Measurements from ENCODE around the gene DLL3. TPM values are rescaled to one million over a fixed set of nuclear protein-coding genes. Genes with fewer than 3 reads are reported as not detected.
"Not testable (repeated sequence)": the region's sequence is repeated elsewhere in the genome, so short reads cannot be mapped to it uniquely, and the experiment has no call there.

DLL3 gene, protein sequence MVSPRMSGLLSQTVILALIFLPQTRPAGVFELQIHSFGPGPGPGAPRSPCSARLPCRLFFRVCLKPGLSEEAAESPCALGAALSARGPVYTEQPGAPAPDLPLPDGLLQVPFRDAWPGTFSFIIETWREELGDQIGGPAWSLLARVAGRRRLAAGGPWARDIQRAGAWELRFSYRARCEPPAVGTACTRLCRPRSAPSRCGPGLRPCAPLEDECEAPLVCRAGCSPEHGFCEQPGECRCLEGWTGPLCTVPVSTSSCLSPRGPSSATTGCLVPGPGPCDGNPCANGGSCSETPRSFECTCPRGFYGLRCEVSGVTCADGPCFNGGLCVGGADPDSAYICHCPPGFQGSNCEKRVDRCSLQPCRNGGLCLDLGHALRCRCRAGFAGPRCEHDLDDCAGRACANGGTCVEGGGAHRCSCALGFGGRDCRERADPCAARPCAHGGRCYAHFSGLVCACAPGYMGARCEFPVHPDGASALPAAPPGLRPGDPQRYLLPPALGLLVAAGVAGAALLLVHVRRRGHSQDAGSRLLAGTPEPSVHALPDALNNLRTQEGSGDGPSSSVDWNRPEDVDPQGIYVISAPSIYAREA
- polyA plus RNA-seq (ENCODE audit: insufficient read length in 10 of 10): under 1 TPM in 9 of 10 donors, not detected in 1; 0.07 to 0.30 (median 0.15) TPM
- long read RNA-seq, donor 1: 0 reads
- long read RNA-seq, donor 2: 0 reads
- long read RNA-seq, donor 3: 0 reads
- long read RNA-seq, donor 4: 0 reads
- long read RNA-seq, donor 5: 0 reads
- long read RNA-seq, donor 6: 0 reads
- long read RNA-seq, donor 7: 0 reads
- long read RNA-seq, donor 8: 0 reads
- long read RNA-seq, donor 9: 0 reads

DNA sequence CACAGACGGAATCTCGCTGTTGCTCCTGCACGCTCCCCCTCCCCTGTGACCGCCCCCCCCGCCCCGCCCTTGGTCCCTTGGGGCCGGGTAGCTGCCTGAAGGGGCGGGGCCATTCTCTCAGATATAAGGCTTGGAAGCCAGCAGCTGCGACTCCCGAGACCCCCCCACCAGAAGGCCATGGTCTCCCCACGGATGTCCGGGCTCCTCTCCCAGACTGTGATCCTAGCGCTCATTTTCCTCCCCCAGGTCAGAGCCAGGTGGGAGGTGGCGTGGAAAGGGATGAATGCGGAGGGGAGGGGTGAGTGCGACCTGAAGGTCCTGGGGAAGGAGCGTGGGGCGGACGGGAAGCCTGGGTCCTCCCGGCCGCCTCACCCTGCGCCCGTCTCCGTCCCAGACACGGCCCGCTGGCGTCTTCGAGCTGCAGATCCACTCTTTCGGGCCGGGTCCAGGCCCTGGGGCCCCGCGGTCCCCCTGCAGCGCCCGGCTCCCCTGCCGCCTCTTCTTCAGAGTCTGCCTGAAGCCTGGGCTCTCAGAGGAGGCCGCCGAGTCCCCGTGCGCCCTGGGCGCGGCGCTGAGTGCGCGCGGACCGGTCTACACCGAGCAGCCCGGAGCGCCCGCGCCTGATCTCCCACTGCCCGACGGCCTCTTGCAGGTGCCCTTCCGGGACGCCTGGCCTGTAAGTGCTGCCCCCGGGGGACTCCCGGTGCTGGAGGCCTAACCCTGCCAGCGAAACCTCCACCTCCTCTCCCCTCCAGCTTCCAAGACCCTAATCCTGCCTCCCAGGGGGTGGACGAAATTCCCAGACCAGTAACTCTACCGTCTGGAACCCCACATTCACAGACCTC lies at the start of gene DLL3:
Gene DLL3, plus strand, starts transcription at position 150 of the 845 bp plus-strand sequence. Its CDS starts 28 bp downstream, at position 178.
- DNase-seq: peak in 1 of 3 donors; percentile 27

DNA sequence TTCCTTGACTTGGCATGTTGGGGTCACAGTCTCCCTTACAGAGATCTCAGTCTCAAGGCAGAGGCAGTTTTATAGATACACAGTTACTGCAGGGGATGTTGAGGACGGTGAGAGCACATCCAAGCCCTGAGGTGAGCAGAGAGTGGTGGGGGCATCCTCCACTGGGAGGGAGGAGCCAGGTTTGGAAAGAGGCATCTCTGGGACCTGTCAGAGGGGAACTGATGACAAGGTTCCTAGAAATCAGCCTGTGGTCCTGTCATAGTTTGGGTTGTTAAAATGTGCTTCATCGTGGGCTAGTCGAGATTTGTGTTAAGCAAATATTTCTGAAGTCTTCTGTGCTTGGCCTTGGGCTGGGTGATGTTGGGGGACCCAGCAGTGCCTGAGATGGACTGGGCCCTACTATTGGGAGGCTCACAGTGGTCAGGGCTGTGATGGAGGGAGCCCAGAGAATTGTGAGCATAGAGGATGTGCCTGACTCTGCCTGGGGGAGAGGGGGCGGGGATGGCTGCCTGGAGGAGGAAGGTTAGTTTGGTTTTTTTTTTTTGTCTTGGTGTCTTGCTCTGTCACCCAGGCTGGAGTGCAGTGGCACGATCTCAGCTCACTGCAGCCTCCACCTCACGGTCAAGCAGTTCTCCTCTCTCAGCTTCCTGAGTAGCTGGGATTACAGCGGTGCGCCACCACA lies 49.5 kb upstream of the DLL3 start:
- no peak for DNase-seq

DNA sequence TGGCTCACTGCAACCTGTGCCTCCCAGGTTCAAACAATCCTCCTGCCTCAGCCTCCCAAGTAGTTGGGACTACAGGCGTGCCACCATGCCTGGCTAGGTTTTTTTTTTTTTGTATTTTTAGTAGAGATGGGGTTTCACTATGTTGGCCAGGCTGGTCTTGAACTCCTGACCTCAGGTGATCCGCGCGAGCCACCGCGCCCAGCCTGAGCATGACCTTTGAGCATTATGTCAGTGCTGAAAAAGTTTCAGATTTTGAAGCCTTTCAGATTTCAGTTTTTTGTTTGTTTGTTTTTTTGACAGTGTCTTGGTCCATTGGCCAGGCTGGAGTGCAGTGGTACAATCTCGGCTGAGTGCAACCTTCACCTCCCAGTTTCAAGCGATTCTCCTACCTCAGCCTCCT lies 47.5 kb upstream of the DLL3 start:
- DNase-seq: not testable (repeated sequence)

DNA sequence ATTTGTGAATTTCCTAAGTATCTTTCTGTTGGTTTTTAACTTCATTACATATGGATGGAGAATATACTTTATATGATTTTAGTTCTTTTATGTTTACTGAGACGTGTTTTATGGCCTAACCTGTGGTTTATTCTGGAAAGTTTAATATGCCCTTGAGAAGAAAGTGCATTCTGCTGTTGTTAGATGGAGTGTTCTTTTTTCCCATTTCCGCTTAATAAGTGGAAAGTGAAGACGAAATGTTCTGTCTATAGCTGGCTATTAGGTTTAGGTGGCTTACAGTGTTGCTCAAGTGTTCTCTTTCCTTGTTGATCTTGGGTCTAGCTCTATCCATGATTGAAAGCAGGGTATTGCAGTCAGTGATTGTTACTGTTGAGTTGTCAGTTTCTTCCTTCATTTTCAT lies 35.3 kb upstream of the DLL3 start:
- no peak for DNase-seq

DNA sequence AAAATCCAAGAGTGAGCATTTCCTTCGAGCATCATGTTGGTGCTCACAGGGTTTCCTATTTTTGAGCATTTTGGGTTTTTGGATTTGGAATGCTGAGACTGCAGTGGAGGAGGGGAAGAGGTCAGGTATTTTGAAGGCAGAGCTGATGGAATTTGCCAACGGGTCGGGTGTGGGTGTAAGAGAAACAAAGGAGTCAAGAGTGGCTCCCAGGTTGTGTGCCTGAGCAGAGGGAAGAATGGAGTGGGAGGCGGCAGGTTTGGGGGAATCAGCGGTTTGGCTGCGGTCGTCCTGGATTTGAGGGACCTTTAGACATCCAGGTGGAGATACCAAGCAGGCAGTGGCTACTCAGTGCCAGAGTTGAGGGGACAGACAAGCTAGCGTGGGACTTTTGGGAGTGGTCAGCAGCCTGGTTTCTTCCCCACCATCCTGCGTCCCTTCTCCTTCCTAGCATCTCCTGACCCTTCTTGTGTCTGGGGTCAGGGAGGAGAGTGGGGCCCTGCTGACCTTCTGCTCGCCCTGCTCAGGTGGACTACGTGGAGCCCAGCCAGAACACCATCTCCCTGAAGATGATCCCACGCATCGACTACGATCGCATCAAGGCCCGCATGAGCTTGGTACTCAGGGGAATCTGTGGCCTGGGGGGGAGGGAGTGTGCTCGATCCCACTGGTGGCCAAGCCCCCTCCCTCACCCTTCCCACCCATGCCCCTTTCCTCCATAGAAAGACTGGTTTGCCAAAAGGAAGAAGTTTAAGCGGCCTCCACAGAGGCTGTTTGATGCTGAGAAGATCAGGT lies 32.6 kb upstream of the DLL3 start:
- DNase-seq: no peak

DNA sequence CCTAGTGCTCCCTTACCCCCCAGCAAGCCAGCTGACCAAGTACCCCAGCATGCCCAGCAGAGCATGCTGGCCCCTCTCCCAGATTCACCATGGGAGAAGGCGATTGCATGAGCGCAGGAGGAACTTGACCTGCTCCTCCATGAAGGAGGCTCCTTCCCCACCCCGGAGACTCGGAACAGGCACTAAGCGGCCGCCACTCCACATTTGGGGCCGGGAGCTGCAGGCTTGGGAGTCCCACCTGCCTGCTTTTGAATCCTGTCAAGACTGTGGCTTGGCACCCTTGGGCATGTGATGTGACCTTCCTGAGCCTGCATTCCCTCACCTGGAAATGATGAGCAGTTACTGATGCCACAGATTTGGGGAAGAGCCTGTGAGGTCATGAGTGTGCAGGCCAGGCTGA lies 30.8 kb upstream of the DLL3 start:
- no peak for DNase-seq

DNA sequence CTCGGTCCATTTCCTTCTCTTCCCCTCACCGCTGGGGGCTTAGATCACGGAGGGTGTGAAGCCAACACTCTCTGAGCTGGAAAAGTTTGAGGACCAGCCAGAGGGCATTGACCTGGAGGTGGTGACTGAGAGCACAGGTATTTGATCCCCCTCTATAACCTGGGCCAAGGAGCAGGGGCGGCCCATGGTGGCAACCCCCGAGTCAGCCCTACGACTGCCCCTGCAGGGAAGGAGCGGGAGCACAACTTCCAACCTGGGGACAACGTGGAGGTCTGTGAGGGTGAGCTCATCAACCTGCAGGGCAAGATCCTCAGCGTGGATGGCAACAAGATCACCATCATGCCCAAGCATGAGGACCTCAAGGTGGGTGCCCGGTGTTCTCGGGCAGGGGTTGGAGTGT lies 29.7 kb upstream of the DLL3 start:
- DNase-seq: no peak

DNA sequence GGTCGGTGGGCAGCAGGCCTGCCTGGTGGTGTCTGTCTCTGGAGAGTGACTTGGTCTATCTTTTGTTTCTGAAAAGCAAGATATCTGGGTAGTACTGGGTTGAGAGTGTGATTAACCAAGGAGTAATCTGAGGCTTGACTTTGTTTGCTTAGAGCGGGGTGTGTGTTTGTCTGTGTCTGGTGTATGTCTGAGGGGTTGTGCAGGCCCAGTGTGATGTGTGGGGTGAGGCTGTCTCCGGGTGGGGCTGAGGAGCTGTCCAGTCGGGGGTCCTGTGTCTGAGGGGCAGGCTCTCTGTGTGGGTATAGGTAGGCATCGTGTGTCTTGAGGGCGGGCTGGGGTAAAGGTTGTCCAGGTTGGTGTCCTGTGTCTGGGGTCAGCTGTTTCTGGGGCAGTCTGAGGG lies 29.2 kb upstream of the DLL3 start:
- DNase-seq: no peak

DNA sequence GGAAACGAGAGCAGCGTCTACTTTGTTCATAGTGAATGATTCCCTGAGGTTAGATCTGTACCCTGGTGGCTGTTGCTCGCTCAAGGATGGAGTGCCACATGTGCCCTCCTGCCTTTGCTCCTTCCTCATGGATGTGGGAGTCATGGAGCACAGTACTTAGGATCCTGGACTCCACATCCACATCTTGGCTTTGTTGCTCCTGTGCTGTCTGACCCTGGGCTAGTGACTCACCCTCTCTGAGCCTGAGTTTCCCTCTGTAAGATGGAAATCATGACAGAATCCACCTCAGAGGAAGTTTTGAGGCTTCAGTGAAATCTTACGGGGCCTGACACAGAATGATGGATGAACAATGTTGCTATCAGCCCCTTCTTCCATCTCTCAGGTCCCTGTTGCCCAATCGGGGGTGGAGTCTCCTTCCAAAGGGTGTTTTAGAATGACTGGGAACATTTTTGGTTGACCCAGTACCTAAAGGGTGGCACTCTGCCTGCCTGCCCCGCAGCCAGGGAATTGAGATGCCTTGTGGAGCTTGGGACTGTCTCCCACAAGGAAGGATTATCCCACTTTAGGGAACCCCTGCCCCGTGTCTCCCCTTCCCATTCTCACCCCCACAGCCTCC lies 27.9 kb upstream of the DLL3 start:
- no peak for DNase-seq

DNA sequence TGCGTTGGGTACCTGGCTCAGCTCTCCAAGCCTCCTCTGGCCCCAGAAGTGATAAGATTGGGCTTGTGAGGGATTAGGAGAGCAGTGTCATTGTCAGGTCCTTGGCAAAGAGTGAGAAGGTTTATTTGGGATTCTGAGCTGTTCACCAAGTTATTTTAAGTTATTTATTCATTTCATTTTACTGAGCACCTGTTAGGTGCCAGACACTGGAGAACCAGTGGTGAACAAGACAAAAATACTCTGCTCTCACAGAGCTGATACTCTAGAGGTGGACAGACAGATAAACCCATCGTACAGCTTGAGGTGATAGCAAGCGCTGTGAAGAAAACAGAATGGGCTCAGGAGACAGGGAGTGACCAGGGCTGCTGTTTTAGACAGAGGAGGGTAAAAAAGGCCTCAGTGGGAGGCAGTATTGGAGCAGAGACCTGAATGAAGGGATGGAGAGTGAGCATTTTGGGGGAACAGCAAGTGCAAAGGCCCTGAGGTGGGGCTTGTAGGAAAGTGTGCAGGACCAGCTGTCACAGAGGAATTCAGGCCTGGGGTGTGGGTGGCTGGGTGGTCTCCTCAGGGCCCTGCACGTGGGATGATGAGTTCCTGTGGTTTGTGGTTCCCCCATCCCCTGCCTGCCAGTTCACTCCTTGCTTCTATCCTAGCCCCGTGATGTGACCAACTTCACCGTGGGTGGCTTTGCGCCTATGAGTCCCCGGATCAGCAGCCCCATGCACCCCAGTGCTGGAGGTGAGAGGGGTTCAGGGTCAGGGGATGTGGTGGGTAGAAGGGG lies 26.8 kb upstream of the DLL3 start:
- DNase-seq: no peak

DNA sequence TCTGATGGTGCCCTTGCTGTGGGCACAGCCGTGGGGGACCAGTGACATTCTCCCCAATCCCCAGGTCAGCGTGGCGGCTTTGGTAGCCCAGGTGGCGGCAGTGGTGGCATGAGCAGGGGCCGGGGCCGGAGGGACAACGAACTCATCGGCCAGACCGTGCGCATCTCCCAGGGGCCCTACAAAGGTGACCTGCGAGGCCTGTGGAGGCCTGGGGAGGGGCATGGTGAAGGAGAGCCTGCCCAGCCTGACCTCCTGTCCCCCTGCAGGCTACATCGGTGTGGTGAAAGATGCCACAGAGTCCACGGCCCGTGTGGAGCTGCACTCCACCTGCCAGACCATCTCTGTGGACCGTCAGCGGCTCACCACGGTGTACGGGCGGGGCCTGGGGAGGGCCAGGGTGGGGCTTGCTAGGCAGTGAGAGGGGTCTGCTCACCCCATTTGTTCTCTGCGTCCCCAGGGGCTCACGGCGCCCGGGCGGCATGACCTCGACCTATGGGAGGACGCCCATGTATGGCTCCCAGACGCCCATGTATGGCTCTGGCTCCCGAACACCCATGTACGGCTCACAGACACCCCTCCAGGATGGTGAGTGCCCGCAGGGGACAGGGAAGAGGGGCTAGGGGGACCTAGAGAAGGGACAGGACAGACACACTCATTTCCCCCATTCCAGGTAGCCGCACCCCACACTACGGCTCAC lies 25.9 kb upstream of the DLL3 start:
- DNase-seq: no peak

DNA sequence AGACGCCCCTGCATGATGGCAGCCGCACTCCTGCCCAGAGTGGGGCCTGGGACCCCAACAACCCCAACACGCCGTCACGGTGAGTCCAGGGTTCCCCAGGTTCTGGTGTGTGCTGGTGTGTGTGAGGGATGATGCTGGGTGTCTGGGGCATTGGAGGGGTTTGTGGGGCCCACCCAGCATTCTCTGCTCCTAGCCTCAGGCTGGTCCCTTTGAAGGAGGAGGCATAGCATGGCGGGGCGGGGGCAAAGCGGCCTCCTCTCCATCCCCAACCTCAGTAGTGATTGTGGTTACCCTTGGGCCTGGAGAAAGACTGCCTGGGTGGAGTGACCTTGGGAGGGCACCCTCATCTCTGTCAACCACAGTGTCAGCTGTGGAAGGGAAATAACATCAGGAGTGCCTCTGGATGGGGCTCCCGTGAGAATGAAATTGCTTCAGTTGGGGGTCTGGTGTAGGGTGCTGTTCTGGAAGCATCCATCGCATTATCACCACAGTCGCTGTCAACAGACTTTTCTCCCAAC lies 25.2 kb upstream of the DLL3 start:
- DNase-seq: no peak

DNA sequence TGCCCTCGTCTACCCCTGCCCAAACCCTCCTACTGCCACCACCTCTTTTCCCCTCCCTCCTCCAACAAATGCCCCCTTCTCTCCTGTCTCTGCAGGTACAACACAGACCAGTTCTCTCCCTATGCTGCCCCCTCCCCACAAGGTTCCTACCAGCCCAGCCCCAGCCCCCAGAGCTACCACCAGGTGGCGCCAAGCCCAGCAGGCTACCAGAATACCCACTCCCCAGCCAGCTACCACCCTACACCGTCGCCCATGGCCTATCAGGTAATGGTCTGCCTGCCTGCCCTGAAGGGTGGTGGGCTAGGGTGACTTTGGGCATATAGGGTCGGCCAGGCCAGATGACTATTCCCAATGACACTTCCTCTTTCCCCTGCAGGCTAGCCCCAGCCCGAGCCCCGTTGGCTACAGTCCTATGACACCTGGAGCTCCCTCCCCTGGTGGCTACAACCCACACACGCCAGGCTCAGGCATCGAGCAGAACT lies 24.6 kb upstream of the DLL3 start:
- DNase-seq: peak in 2 of 3 donors; percentile 38 to 56

DNA sequence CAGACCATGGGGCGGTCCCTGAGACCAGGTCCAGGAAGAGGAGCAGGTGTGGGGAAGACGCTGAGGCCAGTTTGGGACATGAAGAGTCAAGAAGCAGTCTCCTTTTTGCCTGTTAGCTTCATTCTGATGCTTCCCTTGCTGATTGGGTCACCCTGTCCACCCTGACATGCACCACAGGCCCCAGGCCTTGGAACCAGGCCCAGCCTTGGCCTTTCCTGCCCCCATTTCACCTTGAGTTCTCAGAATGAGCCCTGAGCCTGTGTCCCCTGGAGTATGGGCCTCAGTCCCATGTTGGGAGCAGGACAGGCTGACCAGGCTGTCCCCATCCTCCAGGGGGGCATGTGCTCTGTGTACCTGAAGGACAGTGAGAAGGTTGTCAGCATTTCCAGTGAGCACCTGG lies 23.0 kb upstream of the DLL3 start:
- no peak for DNase-seq

DNA sequence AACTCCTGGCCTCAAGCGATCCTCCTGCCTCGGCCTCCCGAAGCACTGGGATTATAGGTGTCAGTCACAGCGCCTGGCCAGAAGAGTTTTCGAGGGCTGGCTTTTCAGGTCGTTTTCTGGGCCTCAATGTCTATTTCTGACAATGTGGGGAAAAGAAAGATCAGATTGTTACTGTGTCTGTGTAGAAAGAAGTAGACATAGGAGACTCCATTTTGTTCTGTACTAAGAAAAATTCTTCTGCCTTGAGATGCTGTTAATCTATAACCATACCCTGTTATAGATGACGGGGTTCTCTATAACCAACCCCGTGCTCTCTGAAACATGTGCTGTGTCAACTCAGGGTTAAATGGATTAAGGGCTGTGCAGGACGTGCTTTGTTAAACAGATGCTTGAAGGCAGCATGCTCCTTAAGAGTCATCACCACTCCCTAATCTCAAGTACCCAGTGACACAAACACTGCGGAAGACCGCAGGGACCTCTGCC lies 19.4 kb upstream of the DLL3 start:
- DNase-seq: not testable (repeated sequence)

DNA sequence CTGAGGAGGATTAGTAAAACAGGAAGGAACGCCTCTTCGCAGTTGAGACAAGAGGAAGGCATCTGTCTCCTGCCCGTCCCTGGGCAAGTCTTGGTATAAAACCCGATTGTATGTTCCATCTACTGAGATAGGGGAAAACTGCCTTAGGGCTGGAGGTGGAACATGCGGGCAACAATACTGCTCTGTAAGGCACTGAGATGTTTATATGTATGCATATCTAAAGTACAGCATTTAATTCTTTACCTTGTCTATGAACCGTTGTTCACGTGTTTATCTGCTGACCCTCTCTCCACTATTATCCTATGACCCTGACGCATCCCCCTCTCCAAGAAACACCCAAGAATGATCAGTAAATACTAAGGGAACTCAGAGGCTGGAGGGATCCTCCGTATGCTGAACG lies 18.8 kb upstream of the DLL3 start:
- DNase-seq: no peak

DNA sequence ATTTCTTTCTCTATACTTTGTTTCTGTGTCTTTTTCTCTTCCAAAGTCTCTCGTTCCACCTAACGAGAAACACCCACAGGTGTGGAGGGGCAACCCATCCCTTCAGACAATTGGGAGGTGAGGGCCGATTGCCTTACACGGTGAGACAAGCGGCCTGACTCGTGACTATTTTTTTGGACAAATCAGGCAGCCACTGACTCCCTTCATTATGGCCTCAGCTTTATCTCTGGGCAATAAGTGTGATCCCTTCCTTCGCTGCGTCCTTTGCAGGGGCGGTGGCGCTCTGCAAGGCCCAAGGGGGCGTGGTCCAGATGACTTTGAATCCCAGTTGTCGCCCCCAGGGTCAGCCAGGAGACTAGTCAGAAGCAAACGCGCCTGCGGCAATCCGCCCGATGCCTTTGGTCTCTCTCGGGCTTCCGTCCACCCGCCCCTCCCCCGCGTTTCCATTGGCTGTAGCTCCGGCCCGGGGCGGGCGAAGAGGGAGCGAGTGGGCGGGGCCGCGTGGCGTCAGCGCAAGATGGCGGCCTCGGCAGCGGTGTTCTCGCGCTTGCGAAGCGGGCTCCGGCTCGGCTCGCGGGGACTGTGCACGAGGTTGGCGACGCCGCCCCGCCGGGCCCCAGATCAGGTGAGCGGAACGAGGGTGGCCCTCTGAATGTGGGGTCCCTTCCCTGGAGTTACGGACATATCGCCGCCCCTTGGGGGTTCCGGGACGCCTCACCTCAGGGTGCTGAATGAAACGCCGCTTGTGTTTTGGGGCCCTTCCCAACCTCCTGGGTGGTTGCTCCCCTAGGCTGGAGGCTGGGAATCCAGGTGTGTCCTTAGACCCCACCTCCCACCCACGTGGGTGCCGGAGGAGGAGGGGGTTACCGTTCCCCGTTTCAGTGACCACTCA lies 18.2 kb upstream of the DLL3 start, which contains the start of gene TIMM50:
Gene TIMM50, plus strand, starts transcription at position 502 of the 892 bp plus-strand sequence. Its CDS starts 16 bp downstream, at position 518.
- DNase-seq: peak; percentile 96 to 98 (median 96)

Data from muscle of back (tissue), 13 donors.